Eye (tissue), 1 donor: Measurements from ENCODE around the gene FAM174C.
A peak's percentile ranks its signal among the peaks of the same experiment; 100 is the strongest.

Experiments used
- DNase-seq: peaks from one replicate; pipeline ENCODE4 v3.0.0-alpha.2; 2015

Gene FAM174C

DNA sequence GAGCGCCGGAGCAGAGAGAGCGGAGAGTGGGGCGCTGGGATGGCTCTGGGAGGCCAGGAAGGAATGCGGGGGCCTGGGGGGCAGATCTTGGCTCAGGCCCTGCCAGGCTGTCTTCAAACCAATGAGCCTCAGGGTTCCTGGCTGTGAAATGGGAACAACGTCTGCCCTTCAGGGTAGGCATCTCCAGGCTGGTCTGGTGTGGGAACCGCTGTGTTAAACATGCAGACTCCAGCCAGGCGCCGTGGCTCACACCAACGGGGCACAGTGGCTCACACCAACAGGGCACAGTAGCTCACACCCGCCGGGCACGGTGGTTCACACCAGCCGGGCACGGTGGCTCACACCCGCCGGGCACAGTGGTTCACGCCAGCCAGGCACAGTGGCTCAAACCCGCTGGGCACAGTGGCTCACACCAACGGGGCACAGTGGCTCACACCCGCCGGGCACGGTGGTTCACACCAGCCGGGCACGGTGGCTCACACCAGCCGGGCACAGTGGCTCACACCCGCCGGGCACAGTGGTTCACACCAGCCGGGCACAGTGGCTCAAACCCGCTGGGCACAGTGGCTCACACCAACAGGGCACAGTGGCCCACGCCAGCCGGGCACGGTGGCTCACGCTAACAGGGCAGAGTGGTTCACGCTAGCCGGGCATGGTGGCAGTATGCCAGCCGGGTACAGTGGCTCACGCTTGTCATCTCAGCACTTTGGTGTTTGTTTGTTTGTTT is 50.4 kb downstream of the FAM174C start:
- no peak for DNase-seq

DNA sequence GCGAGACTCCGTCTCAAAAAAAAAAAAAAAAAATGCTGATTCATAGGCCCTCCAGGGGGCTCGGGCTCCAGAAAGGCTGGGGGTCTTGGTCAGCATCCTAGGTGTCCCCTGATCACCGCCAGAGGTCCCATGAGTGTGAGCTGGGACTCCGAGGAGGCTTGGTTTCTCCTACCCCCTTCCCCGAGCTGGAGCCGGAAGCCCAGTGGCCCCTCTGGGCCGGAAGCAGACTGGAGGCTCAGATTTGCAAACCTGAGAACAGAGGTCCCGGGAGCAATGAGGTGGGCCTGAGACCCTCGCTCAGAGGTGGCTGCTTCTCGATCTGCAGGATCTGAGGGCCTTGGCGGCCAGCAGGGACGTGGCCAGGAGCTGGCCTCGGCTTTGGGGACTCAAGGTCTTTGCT is 51.8 kb downstream of the FAM174C start:
- peak; percentile 6 for DNase-seq
